ENCODE data around the gene NUBP2.

NUBP2 gene

DNA sequence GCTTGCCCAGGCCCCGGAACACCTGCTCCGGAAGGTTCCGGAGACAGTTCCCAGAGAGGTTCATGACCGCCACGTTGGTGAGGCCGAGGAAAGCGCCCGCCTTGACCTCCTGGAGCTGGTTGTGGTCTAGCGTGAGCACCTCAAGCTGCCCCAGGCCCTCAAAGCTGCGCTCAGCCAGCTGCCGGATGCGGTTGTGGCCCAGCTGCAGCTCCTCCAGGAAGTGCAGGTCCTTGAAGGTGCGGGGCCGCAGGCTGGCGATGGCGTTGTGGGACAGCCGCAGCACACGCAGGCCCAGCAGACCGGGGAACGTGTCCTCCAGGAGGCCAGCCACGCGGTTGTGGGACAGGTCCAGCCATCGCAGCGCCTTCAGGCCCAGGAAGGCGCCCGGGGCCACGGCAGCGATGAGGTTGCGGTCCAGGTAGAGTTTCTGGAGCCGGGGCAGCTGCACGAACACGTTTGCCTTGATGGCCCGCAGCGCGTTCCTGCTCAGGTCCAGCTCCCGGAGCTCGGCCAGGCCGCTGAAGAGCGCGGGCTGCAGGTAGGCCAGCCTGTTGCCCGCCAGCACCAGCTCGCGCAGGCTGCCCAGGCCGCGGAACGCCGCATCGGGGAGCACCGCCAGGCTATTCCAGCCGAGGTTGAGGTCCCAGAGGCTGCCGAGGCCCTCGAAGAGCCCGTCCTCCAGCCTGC is 8.6 kb downstream of the NUBP2 start:
- Histone ChIP-seq H3K36me3 (ENCODE audit: control insufficient read depth in 4 of 4, insufficient read depth in 4 of 4, low read length in 3 of 4) (peaks cover 0 to 56% (median 32%) of the 10 kb centered on the region in 4 experiments), H3K27me3 (replicated peaks in 2 of 5; ENCODE audit: control insufficient read depth in 4 of 5, insufficient read depth in 5 of 5, low read length in 4 of 5) (no peaks in the 10 kb centered on the region), H3K4me3 (ENCODE audit: control insufficient read depth in 1 of 7, extremely low read depth in 1 of 7, insufficient read depth in 4 of 7, low read depth in 2 of 7, low read length in 6 of 7) (no peak overlapping the region), H3K4me1 (ENCODE audit: control extremely low read depth in 1 of 4, control insufficient read depth in 4 of 4, insufficient read depth in 4 of 4, low read length in 3 of 4) (no peaks in the 10 kb centered on the region), H3K9me3 (ENCODE audit: control extremely low read depth in 1 of 5, control insufficient read depth in 4 of 5, insufficient read depth in 2 of 5, low read depth in 1 of 5, low read length in 4 of 5) (no peaks in the 10 kb centered on the region), H3K27ac (ENCODE audit: insufficient read depth in 1 of 2, low read depth in 1 of 2, low read length in 2 of 2, poor library complexity in 1 of 2, severe bottlenecking in 2 of 2) (no peak overlapping the region)
- ChIA-PET CTCF (interaction anchor here (0.8 kb wide), 1 partner anchor 57 kb away, joined by 3 read pairs; no protein-coding TSS in a partner anchor), POLR2A (interaction anchor here (0.8 kb wide), 1 partner anchor 35 kb away, joined by 3 read pairs; the partner anchor contains the start of gene HAGH)
- WGBS (ENCODE audit: insufficient coverage), result 97% methylated on average over 53 of the region's 53 CpGs
- no peak for DNase-seq

DNA sequence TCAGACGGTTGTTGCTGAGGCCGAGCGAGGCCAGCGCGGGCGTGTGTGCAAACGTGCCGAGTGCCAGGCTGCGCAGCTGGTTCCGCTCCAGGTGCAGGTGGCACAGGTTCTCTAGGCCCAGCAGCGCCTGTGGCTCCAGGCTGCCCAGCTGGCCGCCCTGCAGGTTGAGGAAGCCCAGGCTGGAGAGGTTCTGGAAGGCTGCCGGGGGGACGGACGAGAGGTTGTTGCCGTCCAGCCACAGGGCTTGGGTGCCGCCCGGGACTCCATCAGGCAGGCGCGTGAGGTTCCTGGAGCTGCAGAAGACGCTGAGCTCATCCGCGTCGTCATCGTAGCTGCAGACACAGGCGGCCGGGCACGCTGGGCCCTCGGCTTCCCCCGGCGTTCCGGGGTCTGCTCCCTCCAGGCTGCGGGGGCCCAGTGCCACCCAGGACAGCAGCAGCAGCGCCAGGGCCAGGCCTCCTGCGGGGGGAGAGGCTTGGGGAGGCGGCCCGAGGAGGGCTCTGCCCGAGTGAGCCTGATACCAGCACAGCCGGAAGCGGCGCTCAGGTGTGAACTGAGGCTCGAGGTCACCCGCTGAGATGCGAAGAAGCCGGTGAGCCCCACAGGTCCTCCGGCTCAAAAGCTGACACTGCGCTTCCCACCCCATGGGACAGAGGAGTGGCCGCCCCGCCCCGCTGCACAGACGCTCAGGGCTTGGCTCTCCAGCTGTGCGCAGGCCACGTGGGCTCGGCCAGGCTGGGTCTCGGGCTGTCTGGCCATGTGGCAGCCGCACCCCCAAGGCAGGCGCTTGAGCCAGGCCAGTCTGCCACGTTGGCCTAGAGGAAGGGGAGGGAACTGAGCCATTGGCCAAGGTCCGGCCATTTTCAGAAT is 9.4 kb downstream of the NUBP2 start:
- POLR2A ChIA-PET, result no interaction called here
- DNase-seq, result no peak
- Histone ChIP-seq H3K4me1 (ENCODE audit: control extremely low read depth in 1 of 4, control insufficient read depth in 4 of 4, insufficient read depth in 4 of 4, low read length in 3 of 4) (no peaks in the 10 kb centered on the region), H3K27ac (ENCODE audit: insufficient read depth in 1 of 2, low read depth in 1 of 2, low read length in 2 of 2, poor library complexity in 1 of 2, severe bottlenecking in 2 of 2) (no peak overlapping the region), H3K27me3 (replicated peaks in 2 of 5; ENCODE audit: control insufficient read depth in 4 of 5, insufficient read depth in 5 of 5, low read length in 4 of 5) (no peaks in the 10 kb centered on the region), H3K9me3 (ENCODE audit: control extremely low read depth in 1 of 5, control insufficient read depth in 4 of 5, insufficient read depth in 2 of 5, low read depth in 1 of 5, low read length in 4 of 5) (peaks cover 0 to under 1% (median 0%) of the 10 kb centered on the region in 5 experiments), H3K36me3 (ENCODE audit: control insufficient read depth in 4 of 4, insufficient read depth in 4 of 4, low read length in 3 of 4) (peaks cover 0 to 48% (median 27%) of the 10 kb centered on the region in 4 experiments), H3K4me3 (ENCODE audit: control insufficient read depth in 1 of 7, extremely low read depth in 1 of 7, insufficient read depth in 4 of 7, low read depth in 2 of 7, low read length in 6 of 7) (no peak overlapping the region)
- CTCF ChIA-PET, result no interaction called here
- 96% methylated on average over 59 of the region's 59 CpGs for WGBS (ENCODE audit: insufficient coverage)

DNA sequence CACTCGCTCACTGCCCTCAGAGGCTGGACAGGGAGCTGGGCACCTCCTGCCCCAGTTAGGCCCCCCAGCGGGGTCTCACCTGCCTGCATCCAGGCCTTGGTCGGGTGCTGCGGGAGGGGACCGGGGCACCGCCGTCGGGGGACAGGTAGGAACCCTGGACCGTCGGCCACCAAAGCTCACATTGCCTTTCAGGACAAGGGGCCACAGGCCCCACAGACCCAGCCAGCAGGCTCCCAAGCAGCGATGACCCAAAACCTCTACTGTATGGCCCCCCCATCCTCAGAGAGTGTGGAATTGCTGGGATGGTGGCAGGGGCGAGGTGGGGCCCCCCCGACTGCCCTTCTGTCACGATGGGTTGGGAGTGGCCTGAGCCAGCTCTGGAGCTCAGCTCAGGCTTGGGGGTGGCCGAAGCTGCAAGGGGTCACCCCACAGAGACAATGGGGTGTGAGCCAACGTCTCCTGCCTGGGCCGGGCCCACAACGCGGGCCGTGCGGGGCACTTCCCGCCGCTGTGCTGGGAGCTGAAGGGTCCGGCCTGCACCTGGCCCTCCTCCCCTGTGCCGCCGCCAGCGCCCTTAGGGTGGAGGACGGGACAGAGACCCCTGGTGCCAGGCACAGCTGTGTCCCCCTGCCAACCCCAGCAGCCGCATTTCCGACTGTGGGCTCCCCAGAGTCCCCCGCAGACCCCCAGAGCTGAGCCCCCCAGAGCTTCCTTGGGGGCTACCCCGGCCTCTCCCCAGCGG is 10.2 kb downstream of the NUBP2 start:
- no peak overlapping the region for H3K27ac ChIP-seq (ENCODE audit: insufficient read depth in 1 of 2, low read depth in 1 of 2, low read length in 2 of 2, poor library complexity in 1 of 2, severe bottlenecking in 2 of 2)
- H3K36me3 ChIP-seq (ENCODE audit: control insufficient read depth in 4 of 4, insufficient read depth in 4 of 4, low read length in 3 of 4), result peaks cover 0 to 40% (median 22%) of the 10 kb centered on the region in 4 experiments
- ChIA-PET CTCF (no interaction called here), POLR2A (no interaction called here)
- H3K9me3 ChIP-seq (ENCODE audit: control extremely low read depth in 1 of 5, control insufficient read depth in 4 of 5, insufficient read depth in 2 of 5, low read depth in 1 of 5, low read length in 4 of 5), result peaks cover 0 to 4% (median 2%) of the 10 kb centered on the region in 5 experiments
- no peaks in the 10 kb centered on the region for H3K4me1 ChIP-seq (ENCODE audit: control extremely low read depth in 1 of 4, control insufficient read depth in 4 of 4, insufficient read depth in 4 of 4, low read length in 3 of 4)
- no peaks in the 10 kb centered on the region for H3K27me3 ChIP-seq (replicated peaks in 2 of 5; ENCODE audit: control insufficient read depth in 4 of 5, insufficient read depth in 5 of 5, low read length in 4 of 5)
- no peak overlapping the region for H3K4me3 ChIP-seq (ENCODE audit: control insufficient read depth in 1 of 7, extremely low read depth in 1 of 7, insufficient read depth in 4 of 7, low read depth in 2 of 7, low read length in 6 of 7)
- DNase-seq, result no peak
- 97% methylated on average over 24 of the region's 33 CpGs for WGBS (ENCODE audit: insufficient coverage)

DNA sequence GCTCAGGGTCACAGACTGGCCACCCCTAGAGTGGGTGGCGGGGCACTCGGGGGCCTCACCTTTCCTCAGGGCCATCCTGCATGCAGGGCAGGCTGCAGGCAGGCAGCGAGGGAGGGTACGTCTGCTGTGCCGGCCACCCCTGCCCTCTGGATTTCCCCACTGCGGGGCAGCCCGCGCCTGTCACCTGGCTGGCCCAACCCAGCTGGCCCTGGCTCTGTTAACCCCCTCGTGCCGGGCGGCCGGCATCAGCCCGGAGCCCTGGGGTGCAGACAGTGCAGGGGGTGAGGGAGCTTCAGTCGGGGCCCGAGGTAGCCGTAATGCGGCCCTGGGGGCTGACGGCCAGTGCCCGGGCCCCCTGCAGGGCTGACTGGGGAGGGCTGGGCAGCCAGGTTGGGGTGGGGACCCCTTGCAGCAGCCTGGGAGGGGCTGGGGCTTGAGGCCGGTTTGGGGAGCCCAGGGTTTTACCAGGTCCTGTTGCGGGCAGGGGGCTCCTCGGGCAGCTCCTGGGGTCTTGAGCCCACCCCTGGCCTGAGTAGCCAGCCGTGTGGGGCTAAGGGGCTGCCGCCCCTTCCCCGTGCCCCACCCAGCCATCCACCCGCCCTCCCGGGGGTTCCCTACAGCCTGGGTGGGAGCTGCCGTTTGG is 10.9 kb downstream of the NUBP2 start, which contains the start of gene IGFALS:
TSS of gene IGFALS (minus strand) at position 128 of the 643 bp plus-strand sequence. CDS start at position 75, 53 bp downstream.
- Histone ChIP-seq H3K4me1 (ENCODE audit: control extremely low read depth in 1 of 4, control insufficient read depth in 4 of 4, insufficient read depth in 4 of 4, low read length in 3 of 4) (no peaks in the 10 kb centered on the region), H3K4me3 (ENCODE audit: control insufficient read depth in 1 of 7, extremely low read depth in 1 of 7, insufficient read depth in 4 of 7, low read depth in 2 of 7, low read length in 6 of 7) (no peak within 1 kb of the TSS), H3K27ac (ENCODE audit: insufficient read depth in 1 of 2, low read depth in 1 of 2, low read length in 2 of 2, poor library complexity in 1 of 2, severe bottlenecking in 2 of 2) (no peak within 1 kb of the TSS), H3K27me3 (replicated peaks in 2 of 5; ENCODE audit: control insufficient read depth in 4 of 5, insufficient read depth in 5 of 5, low read length in 4 of 5) (no peaks in the 10 kb centered on the region), H3K9me3 (ENCODE audit: control extremely low read depth in 1 of 5, control insufficient read depth in 4 of 5, insufficient read depth in 2 of 5, low read depth in 1 of 5, low read length in 4 of 5) (peaks cover 0 to 6% (median 3%) of the 10 kb centered on the region in 5 experiments), H3K36me3 (ENCODE audit: control insufficient read depth in 4 of 4, insufficient read depth in 4 of 4, low read length in 3 of 4) (peaks cover 0 to 33% (median 16%) of the 10 kb centered on the region in 4 experiments)
- ChIA-PET CTCF (no interaction called here), POLR2A (no interaction called here)
- 92% methylated on average over 16 of the region's 28 CpGs for WGBS (ENCODE audit: insufficient coverage)
- DNase-seq, result no peak

DNA sequence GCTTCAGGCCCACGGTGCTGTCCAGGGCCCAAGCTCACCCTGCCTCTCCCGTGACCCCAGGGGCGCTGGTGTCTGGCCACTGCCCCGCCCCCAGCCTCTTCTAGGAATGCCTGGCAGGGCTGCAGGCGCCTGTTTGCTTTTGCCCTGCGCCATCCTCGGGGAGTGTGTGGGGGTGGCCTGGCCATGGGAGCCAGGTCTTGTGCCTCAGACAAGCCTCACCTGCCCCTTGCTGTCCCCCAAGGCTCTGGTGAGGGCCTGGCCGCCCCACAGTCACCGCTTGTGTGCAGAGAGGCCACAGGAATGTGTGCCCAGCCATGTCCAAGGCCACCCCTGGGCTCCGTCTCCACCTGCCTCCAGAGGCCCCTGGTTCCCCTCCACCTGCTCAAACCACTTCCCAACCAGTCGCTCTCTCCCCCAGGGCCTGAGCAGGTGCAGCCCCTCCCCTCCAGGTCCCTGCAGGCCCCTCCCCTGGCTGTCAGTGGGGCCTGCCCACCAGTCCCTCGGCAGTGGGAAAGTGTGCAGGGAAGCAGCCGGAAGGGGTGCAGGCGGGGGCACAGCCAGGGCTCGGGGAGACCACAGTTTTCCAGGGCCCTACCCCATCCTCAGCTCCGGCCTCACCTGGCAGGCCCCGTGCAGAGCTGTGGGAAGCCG is 11.6 kb downstream of the NUBP2 start:
- Histone ChIP-seq H3K4me3 (ENCODE audit: control insufficient read depth in 1 of 7, extremely low read depth in 1 of 7, insufficient read depth in 4 of 7, low read depth in 2 of 7, low read length in 6 of 7) (no peak overlapping the region), H3K27me3 (replicated peaks in 2 of 5; ENCODE audit: control insufficient read depth in 4 of 5, insufficient read depth in 5 of 5, low read length in 4 of 5) (no peaks in the 10 kb centered on the region), H3K9me3 (ENCODE audit: control extremely low read depth in 1 of 5, control insufficient read depth in 4 of 5, insufficient read depth in 2 of 5, low read depth in 1 of 5, low read length in 4 of 5) (peaks cover 0 to 9% (median 4%) of the 10 kb centered on the region in 5 experiments), H3K4me1 (ENCODE audit: control extremely low read depth in 1 of 4, control insufficient read depth in 4 of 4, insufficient read depth in 4 of 4, low read length in 3 of 4) (no peaks in the 10 kb centered on the region), H3K27ac (ENCODE audit: insufficient read depth in 1 of 2, low read depth in 1 of 2, low read length in 2 of 2, poor library complexity in 1 of 2, severe bottlenecking in 2 of 2) (no peak overlapping the region), H3K36me3 (ENCODE audit: control insufficient read depth in 4 of 4, insufficient read depth in 4 of 4, low read length in 3 of 4) (peaks cover 0 to 27% (median 12%) of the 10 kb centered on the region in 4 experiments)
- CTCF ChIA-PET, result no interaction called here
- POLR2A ChIA-PET, result no interaction called here
- WGBS (ENCODE audit: insufficient coverage), result 86% methylated on average over 17 of the region's 18 CpGs
- DNase-seq, result no peak

DNA sequence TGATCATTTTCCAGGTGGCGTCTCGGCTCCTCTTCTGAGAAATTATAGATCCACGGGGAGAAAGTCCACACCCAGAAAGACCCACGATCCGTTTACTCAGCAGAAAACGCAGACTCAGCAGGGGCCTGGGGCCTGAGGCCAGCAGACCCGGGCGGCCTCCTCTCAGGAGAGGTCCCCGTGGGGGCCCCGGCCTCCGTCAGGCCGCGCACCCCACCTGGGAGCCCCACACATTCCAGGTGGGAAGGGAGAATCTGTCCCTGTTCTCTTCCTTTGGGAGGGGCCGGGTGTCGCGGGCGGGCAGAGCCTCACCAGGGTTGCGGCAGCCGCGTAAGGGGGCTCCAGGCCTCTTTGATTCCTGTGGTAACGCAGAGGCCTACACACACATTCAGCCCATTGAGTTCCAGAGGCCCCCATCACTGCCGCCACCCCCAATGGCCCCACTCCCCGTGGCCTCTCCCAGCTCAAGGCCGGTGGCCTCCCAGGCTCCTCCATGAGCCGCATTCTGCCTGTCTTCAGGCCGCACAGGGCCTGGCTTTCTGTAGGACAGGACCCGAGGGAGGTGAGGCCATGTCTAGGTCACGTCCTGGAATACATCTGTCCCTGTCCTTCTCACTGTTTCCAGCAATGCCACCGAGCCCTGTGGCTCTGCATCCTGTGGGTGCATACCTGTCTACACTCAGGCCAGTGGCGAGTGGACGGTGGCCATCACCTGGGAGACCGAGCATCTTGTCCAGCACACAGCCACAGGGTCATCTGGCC is 12.3 kb downstream of the NUBP2 start:
- Histone ChIP-seq H3K27ac (ENCODE audit: insufficient read depth in 1 of 2, low read depth in 1 of 2, low read length in 2 of 2, poor library complexity in 1 of 2, severe bottlenecking in 2 of 2) (no peak overlapping the region), H3K4me3 (ENCODE audit: control insufficient read depth in 1 of 7, extremely low read depth in 1 of 7, insufficient read depth in 4 of 7, low read depth in 2 of 7, low read length in 6 of 7) (no peak overlapping the region), H3K36me3 (ENCODE audit: control insufficient read depth in 4 of 4, insufficient read depth in 4 of 4, low read length in 3 of 4) (peaks cover 0 to 21% (median 10%) of the 10 kb centered on the region in 4 experiments), H3K27me3 (replicated peaks in 2 of 5; ENCODE audit: control insufficient read depth in 4 of 5, insufficient read depth in 5 of 5, low read length in 4 of 5) (no peaks in the 10 kb centered on the region), H3K4me1 (ENCODE audit: control extremely low read depth in 1 of 4, control insufficient read depth in 4 of 4, insufficient read depth in 4 of 4, low read length in 3 of 4) (no peaks in the 10 kb centered on the region), H3K9me3 (ENCODE audit: control extremely low read depth in 1 of 5, control insufficient read depth in 4 of 5, insufficient read depth in 2 of 5, low read depth in 1 of 5, low read length in 4 of 5) (peaks cover 0 to 11% (median 4%) of the 10 kb centered on the region in 5 experiments)
- POLR2A ChIA-PET, result no interaction called here
- 98% methylated on average over 20 of the region's 32 CpGs for WGBS (ENCODE audit: insufficient coverage)
- no peak for DNase-seq
- CTCF ChIA-PET, result no interaction called here

Data from common myeloid progenitor, CD34-positive (primary cell).